K562 (cell line): Measurements from ENCODE around the gene RASGEF1C. TPM values are rescaled to one million over a fixed set of nuclear protein-coding genes. Genes with fewer than 3 reads are reported as not detected.

Experiments used
- ATF3 ChIP-seq, 2 experiments: fragments of 450-650 bp in 1 of 2; sonication (generic) in 1 of 2; formaldehyde crosslinking in 1 of 2; IDR thresholded peaks in 1 of 2; conservative IDR thresholded peaks in 1 of 2; 2 replicates each; pipeline versions ENCODE4 v1.6.1 to v1.8.1; 2016 to 2023; ENCODE audit warnings: mild to moderate bottlenecking in 2 of 2, moderate library complexity in 2 of 2, inconsistent platforms in 1 of 2, missing genetic modification reagents in 1 of 2
- CBX1 ChIP-seq: sonication (generic); IDR thresholded peaks from 2 replicates; pipeline ENCODE4 v1.6.1; 2016; ENCODE audit warnings: antibody characterized with exemption, low read depth, mild to moderate bottlenecking
- CREB5 ChIP-seq: fragments of 250-450 bp; sonication (Bioruptor Pico); IDR thresholded peaks from 2 replicates; pipeline ENCODE4 v1.5.0; 2020; ENCODE audit warnings: mild to moderate bottlenecking
- HBP1 ChIP-seq: fragments of 450-650 bp; formaldehyde crosslinking; IDR thresholded peaks from 2 replicates; pipeline ENCODE4 v1.4.0; 2022; ENCODE audit warnings: missing genetic modification characterization
- MAFG ChIP-seq: fragments of 450-650 bp; conservative IDR thresholded peaks from 2 replicates; pipeline ENCODE4 v1.6.1; 2016; ENCODE audit warnings: missing genetic modification characterization, missing compliant biosample characterization
- NELFE ChIP-seq: IDR thresholded peaks from 2 replicates; pipeline ENCODE4 v1.6.1; 2011; ENCODE audit warnings: mild to moderate bottlenecking; ENCODE audit not compliant: insufficient read depth, insufficient read length
- NFE2 ChIP-seq: IDR thresholded peaks from 2 replicates; pipeline ENCODE4 v1.6.1; 2014; ENCODE audit warnings: antibody characterized with exemption, low read depth
- REST ChIP-seq, 2 experiments: fragments of 450-650 bp; formaldehyde crosslinking in 1 of 2; IDR thresholded peaks; 2 replicates each; pipeline versions ENCODE4 v1.4.0 to v1.6.1; 2014 to 2020; ENCODE audit warnings: mild to moderate bottlenecking in 2 of 2, borderline replicate concordance in 1 of 2, low read depth in 1 of 2
- TEAD2 ChIP-seq: fragments of 450-650 bp; IDR thresholded peaks from 2 replicates; pipeline ENCODE4 v1.6.1; 2016; ENCODE audit warnings: missing genetic modification characterization, control low read depth, missing compliant biosample characterization
- ZC3H11A ChIP-seq: IDR thresholded peaks from 2 replicates; pipeline ENCODE4 v1.6.1; 2012; ENCODE audit warnings: low read depth, low read length, improper control_type of control experiment
- ZKSCAN1 ChIP-seq: fragments of 150-350 bp; IDR thresholded peaks from 2 replicates; pipeline ENCODE4 v1.6.1; 2016; ENCODE audit warnings: low read depth, low read length
- polyA plus RNA-seq, 8 experiments: library from polyadenylated mRNA; depleted of rRNA in 4 of 8; stranded (reverse) in 5 of 8; unstranded in 3 of 8; fragments of >200 nt; fragmentation: Nextera tagmentation in 2 of 8; fragmentation: Illumina TruSeq in 1 of 8; extraction: Ambion mirVana in 2 of 8; extraction: Trizol in 1 of 8; gene quantifications; 2 replicates each; pipeline versions ENCODE4 v1.2.1 to v1.2.3, GENCODE V29; 2011 to 2014; ENCODE audit warnings: inconsistent platforms in 1 of 8, missing spikeins in 1 of 8
- total RNA-seq, 7 experiments: library from RNA; depleted of rRNA in 6 of 7; stranded (reverse); fragments of >200 nt in 6 of 7; fragmentation: Illumina TruSeq in 2 of 7; extraction: Trizol in 2 of 7; gene quantifications; 2 replicates each; pipeline versions ENCODE4 v1.2.1 to v1.2.3, GENCODE V29; 2011 to 2021; ENCODE audit warnings: low replicate concordance in 1 of 7

RASGEF1C gene
- total and polyA plus RNA-seq, 9 of the 15 experiments (the other 6 are each of a cell fraction or from before 2014, with no cell fraction given), result 0.04 to 1.1 (median 0.21) TPM; not detected in 4

GRCh38 chr5:180126716-180127681 lies 82.0 kb downstream of the RASGEF1C start (continued):
- TF ChIP-seq HBP1 (CRISPR knock-in tag) (no peak), REST (IDR thresholded peaks at IDR 0.05; ENCODE audit: borderline replicate concordance) (peak; percentile 40; the same call in 1 of the 2 replicates), REST (CRISPR knock-in tag; IDR thresholded peaks at IDR 0.05; ENCODE audit: low read depth) (no peak), NFE2 (peak; percentile 36), MAFG (tag) (no peak), ATF3 (IDR thresholded peaks at IDR 0.05) (no peak), ATF3 (CRISPR knock-in tag; conservative IDR thresholded peaks at IDR 0.05) (no peak), CREB5 (CRISPR knock-in tag) (no peak), CBX1 (no peak), TEAD2 (no peak), ZKSCAN1 (no peak), NELFE (no peak), ZC3H11A (no peak)
